ENCODE measurements around the gene RRN3.
A peak's percentile ranks its signal among the peaks of the same experiment; 100 is the strongest.
"Not testable (repeated sequence)": the region's sequence is repeated elsewhere in the genome, so short reads cannot be mapped to it uniquely, and the experiment has no call there.

The RRN3 gene

GRCh38 chr16:15099366-15099909 lies 5.4 kb upstream of the RRN3 start:
- DNase-seq = not testable (repeated sequence)

GRCh38 chr16:15096583-15096972 lies 2.5 kb upstream of the RRN3 start:
- DNase-seq = not testable (repeated sequence)

DNA sequence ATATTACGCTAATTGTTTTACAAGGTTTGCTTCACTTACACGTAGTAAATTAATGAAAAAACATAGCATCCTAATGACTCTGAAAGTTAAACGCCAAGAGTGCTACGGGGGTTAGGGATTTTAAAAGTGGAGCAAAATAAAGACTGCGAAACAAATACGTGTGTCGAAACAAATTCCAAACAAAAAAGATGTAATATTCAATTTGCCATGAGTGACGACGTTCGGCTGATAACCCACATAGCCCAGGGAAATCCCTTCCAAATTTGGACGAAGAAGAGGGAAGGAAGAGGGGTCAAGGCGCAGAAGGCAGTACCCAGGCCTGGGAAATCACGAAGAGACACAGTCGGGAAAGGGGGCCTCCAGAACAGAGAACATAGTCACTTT lies 509 bp downstream of the RRN3 start:
- not testable (repeated sequence) for DNase-seq

DNA sequence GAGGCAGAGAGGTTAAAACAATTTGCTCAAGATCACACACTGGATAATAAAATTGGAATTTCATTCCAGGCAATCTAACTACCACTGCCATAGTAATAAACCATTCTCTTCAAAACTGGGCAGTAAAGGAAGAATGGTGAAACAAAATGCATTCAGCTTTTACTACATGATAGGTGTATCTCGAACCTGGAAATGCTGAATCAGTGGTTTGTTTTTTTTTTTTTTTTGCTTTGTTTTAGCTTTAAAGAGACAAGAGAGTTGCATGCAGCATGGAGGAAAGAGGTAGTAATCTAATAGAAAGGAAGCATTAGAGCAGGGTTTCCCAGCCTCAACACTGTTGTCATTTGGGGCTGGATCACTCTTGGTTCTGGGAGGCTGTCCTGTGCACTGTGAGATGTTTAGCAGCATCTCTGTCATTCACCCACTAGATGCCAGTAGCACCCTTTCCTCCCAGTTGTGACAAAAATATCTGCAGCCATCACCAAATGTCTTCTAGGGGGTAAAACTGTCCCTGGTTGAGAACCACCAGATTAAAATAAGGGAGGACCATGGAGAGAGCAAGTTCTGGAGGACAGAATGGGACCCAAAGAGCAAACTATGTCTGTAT lies 3.3 kb downstream of the RRN3 start:
- not testable (repeated sequence) for DNase-seq

- not testable (repeated sequence) for DNase-seq
These were observed 11.3 kb downstream of the RRN3 start for GRCh38 chr16:15082788-15083187.

- not testable (repeated sequence) for DNase-seq
These were observed 13.2 kb downstream of the RRN3 start for GRCh38 chr16:15080883-15081282.

GRCh38 chr16:15076161-15076560 lies 17.9 kb downstream of the RRN3 start:
- not testable (repeated sequence) for DNase-seq

DNA sequence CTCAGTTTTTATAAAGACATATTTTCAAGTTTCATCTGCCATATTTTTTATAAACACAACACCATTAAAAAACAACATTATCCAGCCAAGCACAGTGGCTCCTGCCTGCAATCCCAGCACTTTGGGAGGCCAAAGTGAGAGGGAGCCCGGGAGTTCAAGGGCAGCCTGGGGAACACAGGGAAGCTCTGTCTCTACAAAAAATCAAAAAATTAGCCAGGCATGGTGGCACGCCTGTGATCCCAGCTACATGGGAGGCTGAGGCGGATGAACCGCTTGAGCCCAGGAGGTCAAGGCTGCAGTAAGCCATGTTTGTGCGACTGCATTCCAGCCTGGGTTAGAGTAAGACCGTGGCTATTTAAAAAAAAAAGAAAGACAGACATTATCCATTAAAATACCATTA lies 21.0 kb downstream of the RRN3 start:
- no peak for DNase-seq

DNA sequence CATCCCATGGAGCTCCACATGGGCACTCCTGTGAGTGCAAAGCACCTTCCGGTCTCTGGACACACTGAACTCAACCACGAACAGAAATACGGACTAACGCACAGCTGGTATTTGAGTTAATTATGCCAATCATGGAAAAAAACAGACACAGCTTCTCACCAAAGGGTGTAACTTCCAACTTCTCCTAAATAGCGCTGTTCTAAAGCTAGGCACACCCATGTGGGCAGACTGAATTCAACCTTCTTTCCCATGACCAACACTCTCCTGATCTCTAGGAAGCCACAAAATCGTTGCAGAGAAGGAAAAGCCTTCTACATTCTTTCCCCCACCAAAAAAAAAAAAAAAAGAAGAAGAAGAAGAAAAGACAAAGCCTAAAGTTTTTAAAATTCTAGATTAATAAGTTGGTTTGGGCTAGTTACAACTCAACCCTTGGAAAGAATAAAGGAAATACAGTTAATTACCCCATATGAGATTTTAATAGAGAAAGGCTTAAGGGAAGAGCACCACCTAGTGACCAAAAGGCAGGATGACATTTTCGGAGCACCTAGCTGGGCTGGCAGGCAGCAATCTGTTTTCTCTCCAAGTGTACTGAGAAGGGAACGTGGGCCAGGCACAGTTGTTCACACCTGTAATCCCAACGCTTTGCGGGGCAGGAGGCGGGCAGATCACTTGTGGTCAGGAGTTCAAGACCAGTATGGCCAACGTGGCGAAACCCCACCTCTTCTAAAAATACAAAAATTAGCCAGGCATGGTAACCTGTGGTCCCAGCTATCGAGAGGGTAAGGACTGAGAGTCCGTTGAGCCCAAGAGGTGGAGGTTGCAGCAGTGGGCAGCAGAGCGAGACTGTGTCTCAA lies 21.9 kb downstream of the RRN3 start:
- not testable (repeated sequence) for DNase-seq

GRCh38 chr16:15071013-15071412 lies 23.1 kb downstream of the RRN3 start:
- DNase-seq = not testable (repeated sequence)

DNA sequence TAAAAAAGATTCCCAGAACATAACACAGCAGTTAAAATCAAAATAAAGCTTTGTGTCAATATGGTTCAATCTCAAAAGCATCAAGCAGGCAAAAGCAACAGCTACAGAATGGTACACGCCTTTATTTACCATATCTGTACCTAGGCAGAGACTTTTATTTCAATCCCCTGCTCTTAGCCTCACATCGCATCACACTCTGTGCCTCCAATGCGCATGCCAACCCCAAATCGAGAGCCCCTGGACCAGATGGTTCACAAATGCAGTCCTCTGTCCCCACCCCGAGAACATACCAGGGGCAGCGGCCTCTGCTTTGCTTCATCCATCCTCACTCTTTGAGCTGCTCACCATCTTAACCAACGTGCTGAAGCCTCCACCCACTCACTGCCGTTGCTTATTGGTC lies 27.4 kb downstream of the RRN3 start:
- not testable (repeated sequence) for DNase-seq

DNA sequence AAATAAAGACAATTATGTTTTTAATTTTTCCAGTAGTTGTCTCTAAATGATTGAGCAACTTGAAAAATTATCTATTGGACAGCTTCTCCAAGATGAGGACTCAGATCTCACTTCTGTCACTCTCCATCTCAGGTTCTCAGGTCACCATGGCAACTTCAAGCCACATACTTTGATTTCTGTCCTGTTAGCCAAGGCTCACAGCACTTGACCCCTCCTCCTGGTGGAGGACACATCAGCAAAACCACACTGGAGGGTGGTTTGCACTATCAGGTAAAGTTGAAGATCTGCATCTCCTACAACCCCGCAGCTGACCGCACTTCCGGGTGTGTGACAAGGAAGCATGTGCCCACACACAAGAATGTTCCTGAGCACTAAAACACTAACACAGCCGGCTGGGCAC lies 28.1 kb downstream of the RRN3 start:
- DNase-seq = not testable (repeated sequence)

- not testable (repeated sequence) for DNase-seq
These were observed 31.8 kb downstream of the RRN3 start for GRCh38 chr16:15062085-15062810.

- no peak for DNase-seq
These were observed 34.7 kb downstream of the RRN3 start for GRCh38 chr16:15059324-15059723.

GRCh38 chr16:15057681-15058417 lies 36.2 kb downstream of the RRN3 start:
- DNase-seq = no peak

- DNase-seq = peak; percentile 79
These were observed 38.7 kb downstream of the RRN3 start for GRCh38 chr16:15055141-15056053.

- no peak for DNase-seq
These were observed 39.5 kb downstream of the RRN3 start for GRCh38 chr16:15054357-15055140.

DNA sequence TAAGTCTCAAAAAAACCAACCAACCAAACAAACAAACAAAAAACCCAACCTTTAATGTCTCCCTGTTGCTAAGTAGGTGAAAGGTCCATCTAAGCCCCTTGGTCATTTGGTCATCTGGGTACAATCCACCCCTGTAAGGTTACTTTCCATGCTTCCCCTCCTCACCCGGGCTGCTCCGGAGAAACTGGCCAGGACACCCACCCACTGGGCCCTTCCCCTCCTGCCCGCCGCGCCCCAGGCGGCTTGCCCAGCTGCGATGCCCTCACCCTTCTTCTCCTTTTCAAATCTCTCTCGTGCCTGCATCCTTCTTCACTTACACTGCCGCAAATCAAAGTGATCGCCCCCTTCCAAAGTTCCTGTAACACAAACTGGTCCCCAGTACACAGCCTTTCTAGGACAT lies 40.2 kb downstream of the RRN3 start:
- no peak for DNase-seq

DNA sequence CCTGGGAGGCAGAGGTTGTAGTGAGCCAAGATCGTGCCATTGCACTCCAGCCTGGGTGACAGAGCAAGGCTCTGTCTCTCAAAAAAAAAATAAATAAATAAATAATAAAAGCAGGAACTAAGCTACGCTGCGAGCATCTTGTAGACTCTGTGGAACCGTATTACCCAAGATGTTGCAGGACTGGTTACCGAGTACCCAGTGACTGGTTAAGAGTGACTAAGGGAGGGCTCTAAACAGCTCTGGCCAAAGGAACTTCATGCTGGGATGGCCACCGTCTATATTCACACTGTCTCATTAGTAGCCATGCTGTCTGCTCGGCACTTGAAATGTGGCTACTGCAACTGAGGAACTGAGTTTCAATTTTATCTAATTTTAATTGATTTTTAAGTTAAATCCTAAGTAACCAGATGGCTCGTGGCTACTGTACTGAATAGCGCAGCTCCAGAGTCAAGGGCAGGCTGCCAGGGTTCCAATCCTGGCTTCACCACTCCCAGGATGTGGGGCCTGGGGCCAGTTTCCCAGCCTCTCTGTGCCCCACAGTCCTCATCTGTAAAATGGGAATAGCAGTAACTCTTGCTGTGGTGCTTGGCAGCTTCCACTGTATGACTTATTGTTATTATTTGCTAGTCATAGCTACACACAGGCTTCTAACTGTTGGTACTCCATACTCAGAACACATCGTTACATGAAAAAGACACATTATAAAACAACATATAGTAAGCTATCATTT lies 41.2 kb downstream of the RRN3 start:
- no peak for DNase-seq
